ENCODE results near the gene ZNF35.

- TF ChIP-seq CTCF (IDR thresholded peaks at IDR 0.05) (no peak), POLR2A (IDR thresholded peaks at IDR 0.05) (no peak)
Observed at GRCh38 chr3:44685128-44685800, 36.7 kb downstream of the ZNF35 start.
